Keratinocyte (primary cell): ENCODE results near the gene INAVA. TPM values are rescaled to one million over a fixed set of nuclear protein-coding genes. Genes with fewer than 3 reads are reported as not detected.

ENCODE experiments used
- DNase-seq: peaks from one replicate; pipeline ENCODE4 v3.0.0-alpha.2; 2011; ENCODE audit warnings: low read depth, missing footprints, low spot score
- FAIRE-seq: peaks from 2 replicates; lab custom pipeline; 2011; peaks lifted over from hg19 to GRCh38; lab: Jason Lieb, UNC
- H2AFZ ChIP-seq: 2 replicates; pipeline ENCODE4 v1.6.0; 2012; ENCODE audit warnings: low read length, control low read depth, inconsistent platforms; ENCODE audit not compliant: control insufficient read depth
- H3K27ac ChIP-seq: 2 replicates; pipeline ENCODE4 v1.5.1; 2011; ENCODE audit warnings: low read length; ENCODE audit not compliant: control insufficient read depth, insufficient read depth
- H3K27me3 ChIP-seq: 3 replicates; pipeline ENCODE4 v1.6.0; 2011; ENCODE audit warnings: low read length; ENCODE audit not compliant: control insufficient read depth, insufficient read depth; ENCODE audit errors: extremely low read depth
- H3K36me3 ChIP-seq, 2 experiments: 2 replicates in 1 of 2; 3 replicates in 1 of 2; pipeline ENCODE4 v1.5.1; 2011; ENCODE audit warnings: low read length in 2 of 2, mild to moderate bottlenecking in 1 of 2; ENCODE audit not compliant: control insufficient read depth in 2 of 2, insufficient read depth in 2 of 2; ENCODE audit errors: extremely low read depth in 1 of 2
- H3K4me1 ChIP-seq: 3 replicates; pipeline ENCODE4 v1.5.1; 2011; ENCODE audit warnings: low read length; ENCODE audit not compliant: control insufficient read depth, insufficient read depth; ENCODE audit errors: extremely low read depth
- H3K4me2 ChIP-seq: 3 replicates; pipeline ENCODE4 v1.6.0; 2011; ENCODE audit warnings: low read depth, low read length; ENCODE audit not compliant: control insufficient read depth, insufficient read depth; ENCODE audit errors: extremely low read depth
- H3K4me3 ChIP-seq, 3 experiments: fragments of 200-600 bp in 1 of 3; sonication (generic) in 1 of 3; 2 replicates in 2 of 3; 3 replicates in 1 of 3; pipeline ENCODE4 v1.5.1; 2011 to 2016; ENCODE audit warnings: low read length in 3 of 3, mild to moderate bottlenecking in 3 of 3, control low read depth in 2 of 3, inconsistent platforms in 1 of 3, low read depth in 1 of 3, mixed read lengths in 1 of 3, mixed run types in 1 of 3, moderate library complexity in 1 of 3; ENCODE audit not compliant: control insufficient read depth in 2 of 3, insufficient read depth in 2 of 3; ENCODE audit errors: extremely low read depth in 1 of 3
- H3K79me2 ChIP-seq: 2 replicates; pipeline ENCODE4 v1.6.0; 2012; ENCODE audit warnings: low read length; ENCODE audit not compliant: control insufficient read depth, insufficient read depth
- H3K9ac ChIP-seq: 3 replicates; pipeline ENCODE4 v1.6.0; 2011; ENCODE audit warnings: low read length; ENCODE audit not compliant: control insufficient read depth, insufficient read depth; ENCODE audit errors: extremely low read depth
- H3K9me1 ChIP-seq: 3 replicates; pipeline ENCODE4 v1.6.0; 2011; ENCODE audit warnings: low read length; ENCODE audit not compliant: control insufficient read depth, insufficient read depth; ENCODE audit errors: extremely low read depth
- H3K9me3 ChIP-seq: 2 replicates; pipeline ENCODE4 v1.5.1; 2012; ENCODE audit warnings: low read depth, low read length; ENCODE audit not compliant: control insufficient read depth
- H4K20me1 ChIP-seq: 3 replicates; pipeline ENCODE4 v1.6.0; 2011; ENCODE audit warnings: low read length; ENCODE audit not compliant: control insufficient read depth, insufficient read depth; ENCODE audit errors: extremely low read depth
- EZH2 ChIP-seq: IDR thresholded peaks from one replicate; pipeline ENCODE4 v1.6.1; 2012; ENCODE audit warnings: inconsistent platforms, mild to moderate bottlenecking, low read length, moderate library complexity
- dilution Hi-C: fragments of 300-500 bp; cut with MboI; formaldehyde crosslinking; loops from one replicate; pipeline ENCODE4 v1.7.0; 2020; ENCODE audit warnings: low sequenced_read_pairs; ENCODE audit not compliant: extremely low pct_ligation_motif_present
- polyA plus RNA-seq, 5 experiments: library from polyadenylated mRNA; depleted of rRNA in 3 of 5; stranded (reverse) in 3 of 5; stranded (forward) in 1 of 5; unstranded in 1 of 5; fragments of >200 nt; gene quantifications; 1 replicate in 1 of 5; 2 replicates in 3 of 5; 3 replicates in 1 of 5; pipeline versions ENCODE4 v1.2.1 to v1.2.3, GENCODE V29; 2011 to 2012; ENCODE audit warnings: missing spikeins in 2 of 5, low read depth in 1 of 5, low replicate concordance in 1 of 5
- TF ChIP-seq, protein P1 (sequence below), 3 experiments: IDR thresholded peaks in 1 of 3; conservative IDR thresholded peaks in 1 of 3; optimal IDR thresholded peaks in 1 of 3; 2 replicates in 2 of 3; 3 replicates in 1 of 3; pipeline versions ENCODE3 to v1.5.1; 2011; ENCODE audit warnings: low read length in 3 of 3, mild to moderate bottlenecking in 3 of 3, moderate library complexity in 2 of 3, control low read depth in 1 of 3, inconsistent platforms in 1 of 3; ENCODE audit not compliant: insufficient read depth in 2 of 3; ENCODE audit errors: extremely low read depth in 1 of 3

INAVA gene
- polyA plus RNA-seq, 1 donor (not counting 4 experiments of a cell fraction or from before 2014, with no cell fraction given): 12.5 TPM

DNA sequence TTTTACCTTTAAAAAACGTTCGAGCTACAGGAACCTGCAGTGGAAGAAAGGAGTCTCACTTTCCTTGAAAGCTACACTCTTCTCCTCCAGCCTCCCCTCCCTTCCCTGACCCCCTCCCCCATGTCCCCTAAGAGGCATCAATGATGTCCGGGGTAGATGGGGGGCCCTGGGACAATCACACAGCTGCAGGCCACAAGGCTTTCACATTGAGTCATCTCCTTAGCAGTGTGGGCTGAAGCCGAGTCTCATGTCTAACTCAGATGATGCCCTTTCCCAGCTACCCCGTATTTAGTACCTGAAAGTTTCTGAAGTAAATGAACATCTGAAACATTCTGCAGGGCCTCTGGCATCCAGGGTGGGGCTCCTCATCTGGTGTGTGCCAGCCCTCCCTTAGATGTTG is 28.2 kb upstream of the INAVA start:
- H3K27me3 ChIP-seq: peaks cover 3% of the 10 kb centered on the region
- H3K79me2 ChIP-seq: no peaks in the 10 kb centered on the region
- H3K4me3 ChIP-seq: no peak overlapping the region
- H2AFZ ChIP-seq: no peak overlapping the region
- H3K36me3 ChIP-seq: peaks cover 6 to 8% of the 10 kb centered on the region in 2 experiments
- no peak overlapping the region for H3K9ac ChIP-seq
- FAIRE-seq: no peak
- no peaks in the 10 kb centered on the region for H4K20me1 ChIP-seq
- dilution Hi-C loops: no loop called here
- no peaks in the 10 kb centered on the region for H3K9me3 ChIP-seq
- DNase-seq: no peak
- no peak overlapping the region for H3K27ac ChIP-seq
- no peaks in the 10 kb centered on the region for H3K4me1 ChIP-seq
- H3K9me1 ChIP-seq: no peaks in the 10 kb centered on the region
- no peak overlapping the region for H3K4me2 ChIP-seq
- no peak for TF ChIP-seq EZH2
- TF ChIP-seq, protein P1, sequence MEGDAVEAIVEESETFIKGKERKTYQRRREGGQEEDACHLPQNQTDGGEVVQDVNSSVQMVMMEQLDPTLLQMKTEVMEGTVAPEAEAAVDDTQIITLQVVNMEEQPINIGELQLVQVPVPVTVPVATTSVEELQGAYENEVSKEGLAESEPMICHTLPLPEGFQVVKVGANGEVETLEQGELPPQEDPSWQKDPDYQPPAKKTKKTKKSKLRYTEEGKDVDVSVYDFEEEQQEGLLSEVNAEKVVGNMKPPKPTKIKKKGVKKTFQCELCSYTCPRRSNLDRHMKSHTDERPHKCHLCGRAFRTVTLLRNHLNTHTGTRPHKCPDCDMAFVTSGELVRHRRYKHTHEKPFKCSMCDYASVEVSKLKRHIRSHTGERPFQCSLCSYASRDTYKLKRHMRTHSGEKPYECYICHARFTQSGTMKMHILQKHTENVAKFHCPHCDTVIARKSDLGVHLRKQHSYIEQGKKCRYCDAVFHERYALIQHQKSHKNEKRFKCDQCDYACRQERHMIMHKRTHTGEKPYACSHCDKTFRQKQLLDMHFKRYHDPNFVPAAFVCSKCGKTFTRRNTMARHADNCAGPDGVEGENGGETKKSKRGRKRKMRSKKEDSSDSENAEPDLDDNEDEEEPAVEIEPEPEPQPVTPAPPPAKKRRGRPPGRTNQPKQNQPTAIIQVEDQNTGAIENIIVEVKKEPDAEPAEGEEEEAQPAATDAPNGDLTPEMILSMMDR (optimal IDR thresholded peaks at IDR 0.05 in 1 of 3, IDR thresholded peaks at IDR 0.05 in 1 of 3, conservative IDR thresholded peaks at IDR 0.05 in 1 of 3; ENCODE audit: extremely low read depth in 1 of 3, insufficient read depth in 2 of 3, low read length in 3 of 3): no peak

DNA sequence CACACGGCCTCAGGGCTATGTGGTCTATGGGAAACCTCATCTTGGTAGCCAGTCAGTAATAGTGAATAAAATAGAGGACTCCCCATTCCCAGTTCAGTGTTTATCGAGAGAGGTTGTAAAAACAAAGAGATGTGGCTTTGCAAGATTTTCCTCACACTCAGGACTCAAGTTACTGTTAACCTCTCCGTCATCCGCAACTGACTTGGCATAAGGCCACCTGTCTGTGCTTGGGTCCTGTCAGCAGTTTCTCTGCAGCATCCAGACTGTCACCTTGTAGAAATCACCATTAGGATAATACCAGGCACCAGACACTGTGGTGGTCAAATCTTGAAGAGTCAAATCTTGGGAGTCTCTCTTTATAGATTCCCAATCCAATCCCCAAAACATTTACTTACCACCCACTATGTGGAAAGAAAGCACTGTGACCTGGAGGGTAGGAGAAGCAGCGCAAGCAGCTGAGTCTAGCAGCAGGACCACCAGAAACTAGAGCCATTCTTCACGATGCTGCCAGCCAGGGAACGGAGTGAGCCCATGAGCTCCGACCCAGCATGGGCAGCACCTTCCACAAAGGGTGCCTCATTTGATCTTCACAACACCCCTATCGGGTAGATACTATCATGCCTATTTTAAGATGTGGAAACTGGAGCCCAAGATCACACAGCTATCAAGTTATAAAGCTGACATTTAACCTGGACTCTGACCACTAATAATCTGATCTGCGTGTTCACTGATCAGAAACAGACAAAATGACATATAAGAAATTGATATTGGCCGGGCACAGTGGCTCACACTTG is 27.5 kb upstream of the INAVA start:
- H3K4me3 ChIP-seq: no peak overlapping the region
- peaks cover 10% of the 10 kb centered on the region for H3K27me3 ChIP-seq
- H3K9ac ChIP-seq: no peak overlapping the region
- peaks cover 6 to 8% of the 10 kb centered on the region in 2 experiments for H3K36me3 ChIP-seq
- H3K9me1 ChIP-seq: no peaks in the 10 kb centered on the region
- no peak for DNase-seq
- no peaks in the 10 kb centered on the region for H3K9me3 ChIP-seq
- no peaks in the 10 kb centered on the region for H3K79me2 ChIP-seq
- H2AFZ ChIP-seq: no peak overlapping the region
- H3K4me2 ChIP-seq: no peak overlapping the region
- H3K27ac ChIP-seq: no peak overlapping the region
- no peak for FAIRE-seq
- dilution Hi-C loops: no loop called here
- TF ChIP-seq EZH2: no peak
- TF ChIP-seq, protein P1 (optimal IDR thresholded peaks at IDR 0.05 in 1 of 3, IDR thresholded peaks at IDR 0.05 in 1 of 3, conservative IDR thresholded peaks at IDR 0.05 in 1 of 3; ENCODE audit: extremely low read depth in 1 of 3, insufficient read depth in 2 of 3, low read length in 3 of 3): no peak
- no peaks in the 10 kb centered on the region for H4K20me1 ChIP-seq
- no peaks in the 10 kb centered on the region for H3K4me1 ChIP-seq
